PC-3 (cell line): ENCODE data around the gene INA. TPM values are rescaled to one million over a fixed set of nuclear protein-coding genes. Genes with fewer than 3 reads are reported as not detected.

ENCODE experiments used
- ATAC-seq: fragments of 200-7000 bp; cut with Tn5 transposase; 2 replicates; pipeline ENCODE4 v1.9.1; 2020; ENCODE audit warnings: mild to moderate bottlenecking, moderate library complexity
- BruUV-seq: library from RNA; stranded (reverse); fragments of 400-500 nt; replicated peaks from 2 replicates; lab custom pipeline; 2021; lab: Mats Ljungman, UMichigan
- CTCF ChIA-PET: fragments of 300-600 bp; sonication (Branson Sonifier 250); formaldehyde crosslinking; loops from one replicate; lab custom pipeline; 2022; ENCODE audit warnings: antibody characterized with exemption; lab: Charles Lee
- POLR2A ChIA-PET: fragments of 300-600 bp; sonication (Branson Sonifier 250); formaldehyde crosslinking; loops from one replicate; lab custom pipeline; 2022; ENCODE audit warnings: antibody characterized with exemption; ENCODE audit not compliant: unreplicated experiment; lab: Charles Lee
- DNase-seq: peaks from one replicate; pipeline ENCODE4 v3.0.0-alpha.2; 2015
- H2AFZ ChIP-seq: fragments of 300-600 bp; sonication (generic); 2 replicates; pipeline ENCODE4 v1.6.0; 2016; ENCODE audit warnings: antibody characterized with exemption, low read length
- H3F3A ChIP-seq: fragments of 300-600 bp; sonication (generic); one replicate; pipeline ENCODE4 v1.6.0; 2017; ENCODE audit warnings: antibody characterized with exemption, low read length, control low read depth, mild to moderate bottlenecking; ENCODE audit not compliant: unreplicated experiment
- H3K27ac ChIP-seq: fragments of 300-600 bp; sonication (generic); 2 replicates; pipeline ENCODE4 v1.5.1; 2016; ENCODE audit warnings: mild to moderate bottlenecking, low read length
- H3K27me3 ChIP-seq: fragments of 300-600 bp; sonication (generic); 2 replicates; pipeline ENCODE4 v1.6.1; 2016; ENCODE audit warnings: low read length, mixed read lengths
- H3K36me3 ChIP-seq: fragments of 300-600 bp; sonication (generic); 2 replicates; pipeline ENCODE4 v1.6.1; 2016; ENCODE audit warnings: low read depth, mixed run types, low read length, mixed read lengths
- H3K4me1 ChIP-seq: fragments of 300-600 bp; sonication (generic); 2 replicates; pipeline ENCODE4 v1.5.1; 2016; ENCODE audit warnings: low read length; ENCODE audit not compliant: insufficient read depth
- H3K4me2 ChIP-seq: fragments of 300-600 bp; sonication (generic); 2 replicates; pipeline ENCODE4 v1.6.0; 2016; ENCODE audit warnings: low read length
- H3K4me3 ChIP-seq: fragments of 300-600 bp; sonication (generic); 2 replicates; pipeline ENCODE4 v1.5.1; 2016; ENCODE audit warnings: mild to moderate bottlenecking, low read length, mixed read lengths
- H3K79me2 ChIP-seq: fragments of 300-600 bp; sonication (generic); 2 replicates; pipeline ENCODE4 v1.6.1; 2017; ENCODE audit warnings: low read length, mixed read lengths
- H3K9ac ChIP-seq: fragments of 300-600 bp; sonication (generic); 2 replicates; pipeline ENCODE4 v1.6.0; 2016; ENCODE audit warnings: mild to moderate bottlenecking, low read length
- H3K9me2 ChIP-seq: fragments of 300-600 bp; sonication (generic); replicated peaks from 2 replicates; pipeline ENCODE4 v1.6.1; 2016; ENCODE audit warnings: mixed run types, low read length, mixed read lengths
- H3K9me3 ChIP-seq: fragments of 300-600 bp; sonication (generic); 2 replicates; pipeline ENCODE4 v1.6.1; 2016; ENCODE audit warnings: low read length, mixed read lengths
- H4K20me1 ChIP-seq: fragments of 300-600 bp; sonication (generic); 2 replicates; pipeline ENCODE4 v1.6.1; 2016; ENCODE audit warnings: low read length, mixed read lengths
- CTCF ChIP-seq: fragments of 300-600 bp; sonication (generic); conservative IDR thresholded peaks from 2 replicates; pipeline ENCODE4 v1.5.1; 2017; ENCODE audit warnings: antibody characterized with exemption, low read depth, mild to moderate bottlenecking, low read length
- EZH2 ChIP-seq: fragments of 300-600 bp; sonication (generic); IDR thresholded peaks from one replicate; pipeline ENCODE4 v1.6.1; 2017; ENCODE audit warnings: antibody characterized with exemption, mild to moderate bottlenecking, low read length; ENCODE audit not compliant: unreplicated experiment
- EZH2phosphoT487 ChIP-seq: fragments of 300-600 bp; sonication (generic); IDR thresholded peaks from 2 replicates; pipeline ENCODE4 v1.6.1; 2018; ENCODE audit warnings: mild to moderate bottlenecking, antibody characterized with exemption, low read length, borderline replicate concordance
- intact Hi-C: fragments of 100-400 bp; cut with micrococcal nuclease; formaldehyde crosslinking; loops from 2 replicates; pipeline ENCODE4 v1.9.0; 2023
- total RNA-seq: library from RNA; depleted of rRNA; stranded (reverse); fragments of >200 nt; gene quantifications from 2 replicates; pipeline ENCODE4 v1.2.3, GENCODE V29; 2014; rRNA removed

The INA gene
- total RNA-seq, 1 experiment from 2014 or later: not detected

- CTCF ChIA-PET: no interaction called here
- DNase-seq (peak; percentile 58), ATAC-seq (no peak)
- Histone ChIP-seq H3K4me3 (no peak overlapping the region), H3K27ac (no peak overlapping the region), H3K9me2 (no peaks in the 10 kb centered on the region), H3F3A (no peaks in the 10 kb centered on the region), H2AFZ (no peak overlapping the region), H3K36me3 (peaks cover 12% of the 10 kb centered on the region), H4K20me1 (no peaks in the 10 kb centered on the region), H3K79me2 (no peaks in the 10 kb centered on the region), H3K9me3 (no peaks in the 10 kb centered on the region), H3K4me1 (no peaks in the 10 kb centered on the region), H3K27me3 (no peaks in the 10 kb centered on the region), H3K4me2 (no peak overlapping the region), H3K9ac (no peak overlapping the region)
- intact Hi-C loops: loop anchor here (1.0 kb wide), 1 partner anchor 88 kb away; no protein-coding TSS in a partner anchor
- no TSS peak for BruUV-seq
- TF ChIP-seq EZH2phosphoT487 (no peak), CTCF (peak; percentile 66)
- POLR2A ChIA-PET: no interaction called here
Measured at GRCh38 chr10:103333934-103334520, 57.1 kb downstream of the INA start.

DNA sequence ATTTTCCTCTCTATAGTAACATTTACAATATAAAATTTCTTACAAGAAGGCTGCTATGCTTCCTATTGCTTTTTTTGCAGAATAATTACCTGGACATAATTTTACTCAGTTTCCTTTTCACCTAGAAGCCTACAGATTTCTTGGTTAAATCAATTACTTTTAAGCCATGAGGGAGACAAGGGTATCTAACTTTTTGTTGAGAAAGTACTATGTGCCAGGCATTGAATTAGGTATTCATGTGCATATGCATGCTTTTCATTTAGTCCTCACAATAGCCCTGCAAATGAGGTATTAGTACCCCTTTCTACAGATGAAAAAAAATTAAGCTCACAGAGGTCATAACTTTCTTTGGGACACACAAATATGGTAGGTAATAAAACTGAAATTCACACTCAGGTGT is 57.6 kb downstream of the INA start:
- intact Hi-C loops: loop anchor here (1.0 kb wide), 1 partner anchor 88 kb away; no protein-coding TSS in a partner anchor
- Histone ChIP-seq H3K79me2 (no peaks in the 10 kb centered on the region), H3F3A (no peaks in the 10 kb centered on the region), H3K4me1 (no peaks in the 10 kb centered on the region), H2AFZ (no peak overlapping the region), H3K9me3 (no peaks in the 10 kb centered on the region), H3K36me3 (peaks cover 12% of the 10 kb centered on the region), H3K27ac (no peak overlapping the region), H3K4me3 (no peak overlapping the region), H3K27me3 (no peaks in the 10 kb centered on the region), H3K9me2 (no peaks in the 10 kb centered on the region), H3K4me2 (no peak overlapping the region), H4K20me1 (no peaks in the 10 kb centered on the region), H3K9ac (no peak overlapping the region)
- DNase-seq (no peak), ATAC-seq (no peak)
- ChIA-PET CTCF (interaction anchor here (0.6 kb wide), 1 partner anchor 352 kb away, joined by 3 read pairs; no protein-coding TSS in a partner anchor), POLR2A (no interaction called here)
- TF ChIP-seq EZH2phosphoT487 (no peak), CTCF (no peak), EZH2 (no peak)
- no TSS peak for BruUV-seq

DNA sequence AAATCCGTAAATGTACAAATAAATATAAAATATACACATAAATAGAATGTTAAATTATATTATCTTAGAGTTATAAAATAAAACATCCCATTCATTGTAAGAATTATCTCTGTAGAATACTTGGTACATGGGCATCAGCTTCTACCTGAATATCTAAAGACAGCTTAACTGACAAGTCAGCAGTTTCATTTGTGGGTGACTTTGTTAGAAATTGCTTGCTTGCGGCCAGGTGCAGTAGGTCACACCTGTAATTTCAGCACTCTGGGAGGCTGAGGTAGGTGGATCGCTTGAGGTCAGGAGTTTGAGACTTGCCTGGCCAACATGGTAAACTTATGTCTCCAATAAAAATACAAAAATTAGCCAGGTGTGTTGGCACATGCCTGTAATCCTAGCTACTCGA is 59.4 kb downstream of the INA start:
- intact Hi-C loops: no loop called here

More for the DNA sequence above, 59.4 kb downstream of the INA start:
- H3K27ac ChIP-seq: no peak overlapping the region
- H3K9ac ChIP-seq: no peak overlapping the region
- H3K9me3 ChIP-seq: no peaks in the 10 kb centered on the region
- H3K27me3 ChIP-seq: no peaks in the 10 kb centered on the region
- ChIA-PET POLR2A (no interaction called here), CTCF (no interaction called here)
- no peaks in the 10 kb centered on the region for H4K20me1 ChIP-seq
- DNase-seq (no peak), ATAC-seq (no peak)
- peaks cover 12% of the 10 kb centered on the region for H3K36me3 ChIP-seq
- no peaks in the 10 kb centered on the region for H3K9me2 ChIP-seq
- no peaks in the 10 kb centered on the region for H3K79me2 ChIP-seq
- H3K4me2 ChIP-seq: no peak overlapping the region
- no TSS peak for BruUV-seq
- H3F3A ChIP-seq: no peaks in the 10 kb centered on the region
- H3K4me3 ChIP-seq: no peak overlapping the region
- no peaks in the 10 kb centered on the region for H3K4me1 ChIP-seq
- no peak for TF ChIP-seq EZH2phosphoT487
- H2AFZ ChIP-seq: no peak overlapping the region

Other genes with a start within 250 kb of the INA start
- gene NT5C2, start 83.9 kb upstream of the INA start, total RNA-seq: 48.3 and 74.6 TPM in 2 replicates
- gene RPEL1, start 31.3 kb upstream of the INA start, total RNA-seq: not detected in 2 replicates
- 8.8 and 11.6 TPM in 2 replicates for gene PCGF6, start 74.0 kb downstream of the INA start, total RNA-seq
- 7.0 and 8.4 TPM in 2 replicates for gene TAF5, start 90.8 kb downstream of the INA start, total RNA-seq
- 66.1 and 111 TPM in 2 replicates for gene ATP5MK, start 119.3 kb downstream of the INA start, total RNA-seq
- gene PDCD11, start 119.5 kb downstream of the INA start, total RNA-seq: 41.9 and 50.9 TPM in 2 replicates
- gene CALHM2, start 175.2 kb downstream of the INA start, total RNA-seq: 1.3 and 2.0 TPM in 2 replicates
- gene CALHM1, start 181.8 kb downstream of the INA start, total RNA-seq: not detected in 2 replicates
- 2.3 and 4.1 TPM in 2 replicates for gene CALHM3, start 202.1 kb downstream of the INA start, total RNA-seq
- gene NEURL1, start 216.6 kb downstream of the INA start, total RNA-seq: 1.7 and 3.5 TPM in 2 replicates